Progenitor cell of endocrine pancreas (in vitro differentiated cells): ENCODE data around the gene GGACT. TPM values are rescaled to one million over a fixed set of nuclear protein-coding genes. Genes with fewer than 3 reads are reported as not detected.
"Not testable (repeated sequence)": the region's sequence is repeated elsewhere in the genome, so short reads cannot be mapped to it uniquely, and the experiment has no call there.

ENCODE experiments used
- DNase-seq: peaks from one replicate; pipeline ENCODE4 v3.0.0; 2021; ENCODE audit warnings: low spot score; ENCODE audit not compliant: unreplicated experiment
- H3K27ac Mint-ChIP-seq: 2 replicates; pipeline ENCODE4 v1.8.0; 2021; ENCODE audit warnings: mild to moderate bottlenecking, moderate library complexity, mixed read lengths
- H3K27me3 Mint-ChIP-seq: 2 replicates; pipeline ENCODE4 v1.8.0; 2021; ENCODE audit warnings: mixed read lengths
- H3K36me3 Mint-ChIP-seq: 2 replicates; pipeline ENCODE4 v1.8.0; 2022; ENCODE audit warnings: mixed read lengths; ENCODE audit not compliant: insufficient read depth
- H3K4me1 Mint-ChIP-seq: 2 replicates; pipeline ENCODE4 v1.8.0; 2021; ENCODE audit warnings: low read depth, mixed read lengths
- H3K4me3 Mint-ChIP-seq: 2 replicates; pipeline ENCODE4 v1.8.0; 2021; ENCODE audit warnings: low read depth, mild to moderate bottlenecking, moderate library complexity, mixed read lengths
- H3K9me3 Mint-ChIP-seq: 2 replicates; pipeline ENCODE4 v1.8.0; 2021; ENCODE audit warnings: low read depth, mixed read lengths
- CTCF ChIP-seq: fragments of 200-600 bp; sonication (generic); IDR thresholded peaks from one replicate; pipeline ENCODE4 v1.5.0; 2021; ENCODE audit warnings: antibody characterized with exemption, mild to moderate bottlenecking; ENCODE audit not compliant: unreplicated experiment
- total RNA-seq: library from RNA; stranded (reverse); gene quantifications from 2 replicates; pipeline ENCODE4 v1.2.1, GENCODE V29; 2021

GGACT gene
- total RNA-seq, 1 donor from 2014 or later, result 3.7 TPM

- Mint-ChIP-seq H3K9me3 (no peaks in the 10 kb centered on the region), H3K27me3 (no peaks in the 10 kb centered on the region), H3K36me3 (peaks cover 20% of the 10 kb centered on the region), H3K27ac (peak overlapping the region; percentile 69), H3K4me1 (peaks cover 3% of the 10 kb centered on the region), H3K4me3 (no peak overlapping the region)
- DNase-seq, result no peak
- TF ChIP-seq CTCF, result no peak
Observed at GRCh38 chr13:100526318-100527000, 62.1 kb downstream of the GGACT start.

DNA sequence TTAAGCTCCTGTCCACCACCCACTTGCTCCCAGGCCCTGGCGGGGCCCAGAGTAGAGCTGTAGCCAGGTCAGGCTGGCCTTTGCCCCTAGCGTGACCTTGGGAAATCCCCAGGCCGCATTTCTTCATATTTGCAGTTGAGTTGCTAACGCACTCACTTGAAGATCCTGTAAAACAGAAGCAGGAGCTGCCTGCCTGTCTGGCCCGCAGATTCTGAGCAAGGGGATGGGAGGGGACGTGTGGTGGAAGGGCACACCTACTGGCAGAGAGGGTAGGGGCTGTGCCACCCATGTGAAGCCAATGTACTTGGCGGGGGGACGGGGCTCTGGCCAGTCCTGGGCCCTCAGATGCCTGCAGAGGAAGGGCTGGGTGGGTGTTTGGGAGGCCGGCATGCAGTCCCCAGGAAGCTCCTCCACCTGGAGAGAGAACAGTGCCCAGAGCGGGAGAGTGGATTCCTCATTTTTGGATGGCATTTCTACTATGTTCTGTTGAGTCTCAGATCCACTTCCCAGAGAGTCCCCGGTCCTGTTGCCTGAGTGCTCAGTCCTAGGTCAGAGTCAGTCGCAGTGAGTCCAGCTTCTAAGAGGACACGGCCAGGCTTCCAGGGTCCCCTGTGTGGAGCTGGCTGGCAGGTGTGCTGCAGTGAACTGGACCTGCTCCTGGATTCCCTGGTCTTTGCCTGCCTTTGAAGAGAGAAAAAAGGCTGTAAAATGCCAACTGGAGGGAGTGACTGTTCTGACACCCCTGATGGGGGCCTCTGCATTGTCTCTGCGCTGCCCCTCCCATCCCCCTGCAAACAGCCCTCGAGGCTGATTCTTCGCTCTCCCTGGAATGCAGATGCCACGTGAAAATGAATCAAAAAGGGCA is 62.9 kb downstream of the GGACT start:
- Mint-ChIP-seq H3K9me3 (no peaks in the 10 kb centered on the region), H3K36me3 (peaks cover 18% of the 10 kb centered on the region), H3K4me3 (no peak overlapping the region), H3K4me1 (peaks cover 3% of the 10 kb centered on the region), H3K27me3 (no peaks in the 10 kb centered on the region), H3K27ac (no peak overlapping the region)
- no peak for TF ChIP-seq CTCF
- no peak for DNase-seq

GRCh38 chr13:100524688-100525087 is 63.9 kb downstream of the GGACT start:
- not testable (repeated sequence) for H3K27ac Mint-ChIP-seq, H3K27me3 Mint-ChIP-seq, H3K4me1 Mint-ChIP-seq, H3K9me3 Mint-ChIP-seq, H3K4me3 Mint-ChIP-seq, DNase-seq
- H3K36me3 Mint-ChIP-seq, result peaks cover 14% of the 10 kb centered on the region

- Mint-ChIP-seq H3K4me1 (peaks cover 3% of the 10 kb centered on the region), H3K27ac (no peak overlapping the region), H3K9me3 (no peaks in the 10 kb centered on the region), H3K27me3 (no peaks in the 10 kb centered on the region), H3K36me3 (peaks cover 10% of the 10 kb centered on the region), H3K4me3 (no peak overlapping the region)
- TF ChIP-seq CTCF, result no peak
- no peak for DNase-seq
Observed at GRCh38 chr13:100523981-100524386, 64.6 kb downstream of the GGACT start.

DNA sequence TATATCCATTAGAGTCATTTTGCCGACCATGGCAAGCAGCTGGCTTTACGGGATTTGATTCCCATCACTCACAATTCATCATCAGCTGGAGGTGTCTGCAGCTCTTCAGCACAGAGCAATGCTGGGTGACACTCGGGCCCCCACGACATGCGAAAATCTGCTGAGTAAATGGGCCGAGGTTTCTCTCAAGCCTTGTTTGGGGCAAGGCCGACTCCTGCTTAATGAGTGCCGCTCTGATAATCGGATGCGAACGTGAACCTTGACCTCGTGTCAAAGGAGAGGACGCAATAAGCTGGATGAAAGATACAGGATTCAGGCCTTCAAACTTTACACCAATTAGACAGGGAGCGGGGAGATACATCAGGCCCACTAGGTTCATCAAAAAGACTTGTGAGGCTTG is 65.2 kb downstream of the GGACT start:
- H3K36me3 Mint-ChIP-seq, result peaks cover 5% of the 10 kb centered on the region
- no peak for TF ChIP-seq CTCF
- no peaks in the 10 kb centered on the region for H3K27me3 Mint-ChIP-seq
- peaks cover 3% of the 10 kb centered on the region for H3K4me1 Mint-ChIP-seq
- no peak overlapping the region for H3K27ac Mint-ChIP-seq
- H3K4me3 Mint-ChIP-seq, result no peak overlapping the region
- no peaks in the 10 kb centered on the region for H3K9me3 Mint-ChIP-seq
- no peak for DNase-seq
